Measurements from ENCODE around the gene PANX2.
"Not testable (repeated sequence)": the region's sequence is repeated elsewhere in the genome, so short reads cannot be mapped to it uniquely, and the experiment has no call there.

Gene PANX2

GRCh38 chr22:50199829-50200460 is 29.4 kb downstream of the PANX2 start:
- no peak for DNase-seq (ENCODE audit: low spot score)

GRCh38 chr22:50200461-50201190 is 30.1 kb downstream of the PANX2 start, which contains the start of gene SELENOO:
SELENOO (plus strand) TSS chr22:50201011; CDS start chr22:50201037, 26 bp downstream.
- peak; percentile 100 for DNase-seq (ENCODE audit: low spot score)

DNA sequence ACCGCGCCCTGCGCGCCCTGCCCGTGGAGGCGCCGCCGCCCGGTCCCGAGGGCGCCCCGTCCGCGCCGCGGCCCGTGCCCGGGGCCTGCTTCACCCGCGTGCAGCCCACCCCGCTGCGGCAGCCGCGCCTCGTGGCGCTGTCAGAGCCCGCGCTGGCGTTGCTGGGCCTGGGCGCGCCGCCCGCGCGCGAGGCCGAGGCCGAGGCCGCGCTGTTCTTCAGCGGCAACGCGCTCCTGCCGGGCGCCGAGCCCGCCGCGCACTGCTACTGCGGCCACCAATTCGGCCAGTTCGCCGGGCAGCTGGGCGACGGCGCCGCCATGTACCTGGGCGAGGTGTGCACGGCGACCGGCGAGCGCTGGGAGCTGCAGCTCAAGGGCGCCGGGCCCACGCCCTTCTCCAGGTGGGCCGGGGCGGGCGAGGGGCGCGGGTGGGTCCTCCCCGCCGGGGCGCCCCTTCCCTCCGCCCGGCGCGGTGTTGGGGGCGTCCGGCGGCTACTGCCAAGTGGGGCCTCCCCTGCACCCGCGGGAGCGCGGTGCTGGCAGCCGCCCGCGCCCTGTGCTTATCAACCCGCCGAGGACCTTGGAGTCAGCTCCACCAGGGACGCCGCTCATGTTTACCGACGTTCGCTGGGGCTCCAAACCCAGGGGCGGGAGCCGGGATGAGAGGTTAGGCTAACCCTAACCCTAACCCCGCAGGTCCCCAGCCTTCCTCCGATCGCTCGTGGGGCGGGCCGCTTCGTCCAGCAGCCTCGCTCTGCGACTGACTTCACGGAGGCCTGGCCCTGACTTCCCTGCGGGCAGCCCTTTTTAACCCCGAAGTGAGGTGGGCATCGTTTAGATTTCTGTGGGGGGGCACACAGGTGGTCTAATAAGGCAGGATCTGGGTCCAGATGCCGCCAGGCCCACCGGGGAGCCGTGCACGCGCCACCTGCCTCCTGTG is 30.9 kb downstream of the PANX2 start:
- peak; percentile 67 for DNase-seq (ENCODE audit: low spot score)

DNA sequence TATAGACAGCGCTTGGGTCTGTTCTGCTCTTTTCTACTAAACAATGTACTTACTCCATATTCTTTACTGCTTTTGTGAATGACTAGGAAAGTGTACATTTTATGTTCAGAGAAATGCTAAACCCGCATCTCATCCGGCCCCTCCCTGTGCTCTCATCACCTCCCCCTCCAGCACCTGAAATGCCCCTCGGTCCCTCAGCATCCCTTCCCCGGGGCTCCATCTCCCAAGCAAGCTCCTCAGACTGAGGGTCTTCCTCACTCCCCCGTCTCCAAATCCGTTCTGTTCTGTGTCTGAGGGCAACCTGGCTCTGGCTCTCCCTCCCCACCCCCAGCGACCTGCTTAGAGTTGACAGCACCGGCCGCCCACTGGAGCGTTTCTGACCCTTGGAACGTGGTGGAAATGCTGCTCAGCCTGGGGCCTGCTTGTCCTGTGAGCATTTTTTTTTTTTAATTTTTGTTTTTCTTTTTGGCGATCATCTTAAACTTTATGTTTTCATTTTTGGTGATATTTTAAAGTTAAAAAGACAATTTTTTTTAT is 31.7 kb downstream of the PANX2 start:
- DNase-seq (ENCODE audit: low spot score), result no peak

GRCh38 chr22:50203288-50203687 is 32.8 kb downstream of the PANX2 start:
- DNase-seq (ENCODE audit: low spot score), result no peak

- no peak for DNase-seq (ENCODE audit: low spot score)
Measured at GRCh38 chr22:50204571-50204970, 34.0 kb downstream of the PANX2 start.

- not testable (repeated sequence) for DNase-seq (ENCODE audit: low spot score)
Measured at GRCh38 chr22:50204998-50205397, 34.5 kb downstream of the PANX2 start.

GRCh38 chr22:50205781-50206569 is 35.4 kb downstream of the PANX2 start:
- no peak for DNase-seq (ENCODE audit: low spot score)

DNA sequence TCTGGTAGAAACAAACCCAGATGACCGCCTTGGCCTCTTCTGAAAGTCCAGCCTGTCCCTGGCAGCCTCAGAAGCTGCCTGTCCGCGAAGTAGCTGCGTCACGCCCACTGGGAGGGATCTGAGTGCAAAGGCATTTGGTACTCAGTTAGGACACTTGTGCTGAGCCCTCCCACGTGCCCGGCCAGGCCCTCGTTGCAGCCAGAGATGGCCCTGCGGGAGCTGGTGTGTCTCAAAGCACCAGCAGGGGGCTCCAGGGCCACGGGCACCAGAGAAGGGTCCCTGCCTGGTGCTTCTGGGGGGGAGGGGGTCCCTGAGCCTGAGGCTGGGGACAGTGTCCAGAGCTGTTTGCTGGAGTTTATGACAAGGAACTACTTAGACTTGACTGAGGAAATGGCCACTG is 36.1 kb downstream of the PANX2 start:
- peak; percentile 67 for DNase-seq (ENCODE audit: low spot score)

GRCh38 chr22:50207383-50208140 is 37.0 kb downstream of the PANX2 start:
- DNase-seq (ENCODE audit: low spot score), result no peak

DNA sequence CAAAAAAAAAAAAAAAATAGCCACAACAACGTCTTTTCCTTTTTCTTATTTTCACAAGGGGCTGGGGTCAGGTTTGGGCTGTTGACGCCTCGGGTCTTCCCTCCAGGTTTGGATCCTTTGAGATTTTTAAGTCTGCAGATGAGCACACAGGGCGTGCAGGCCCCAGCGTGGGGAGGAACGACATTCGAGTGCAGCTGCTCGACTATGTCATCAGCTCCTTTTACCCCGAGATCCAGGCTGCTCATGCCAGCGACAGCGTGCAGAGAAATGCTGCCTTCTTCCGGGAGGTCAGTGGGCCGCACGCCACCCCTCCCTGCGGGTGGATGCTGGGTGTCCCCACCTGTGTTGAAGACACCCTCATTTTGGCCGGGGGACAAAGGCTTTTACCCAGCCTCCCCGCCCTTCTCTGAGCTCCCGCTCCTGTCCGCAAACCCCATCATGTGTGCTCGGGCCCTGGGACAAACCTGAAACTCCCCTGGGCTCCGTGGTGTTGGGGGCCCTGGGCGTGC is 38.0 kb downstream of the PANX2 start:
- no peak for DNase-seq (ENCODE audit: low spot score)

GRCh38 chr22:50208939-50209892 is 38.7 kb downstream of the PANX2 start:
- DNase-seq (ENCODE audit: low spot score), result no peak

GRCh38 chr22:50209893-50210292 is 39.4 kb downstream of the PANX2 start:
- DNase-seq (ENCODE audit: low spot score), result peak; percentile 89

DNA sequence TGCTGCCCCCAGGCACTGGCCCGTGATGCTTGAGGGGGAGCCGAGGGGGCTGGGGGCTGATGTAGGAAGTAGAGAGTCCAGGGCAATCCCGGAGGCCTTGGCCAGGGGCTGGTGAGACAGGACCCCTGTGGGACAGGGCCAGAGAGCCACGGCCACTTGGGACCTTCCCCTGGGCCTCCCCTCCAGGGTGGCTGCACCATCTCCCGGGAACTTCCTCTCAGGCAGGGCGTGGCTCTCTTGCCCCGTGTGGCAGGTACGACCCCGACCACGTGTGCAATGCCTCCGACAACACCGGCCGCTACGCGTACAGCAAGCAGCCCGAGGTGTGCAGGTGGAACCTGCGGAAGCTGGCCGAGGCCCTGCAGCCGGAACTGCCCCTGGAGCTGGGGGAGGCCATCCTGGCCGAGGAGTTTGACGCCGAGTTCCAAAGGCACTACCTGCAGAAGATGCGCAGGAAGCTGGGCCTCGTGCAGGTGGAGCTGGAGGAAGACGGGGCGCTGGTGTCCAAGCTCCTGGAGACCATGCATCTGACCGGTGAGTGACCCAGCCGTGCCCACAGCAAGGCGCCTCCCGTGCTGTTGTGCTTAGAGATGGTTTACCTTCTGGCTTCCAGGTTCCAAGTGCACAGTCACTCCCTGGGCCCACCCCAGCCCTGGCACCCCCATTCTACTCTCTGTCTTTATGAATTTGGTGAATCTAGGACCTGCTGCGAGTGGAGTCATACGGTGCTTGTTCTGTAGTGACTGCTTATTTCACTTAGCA is 40.0 kb downstream of the PANX2 start:
- DNase-seq (ENCODE audit: low spot score), result no peak

GRCh38 chr22:50211147-50211546 is 40.6 kb downstream of the PANX2 start:
- DNase-seq (ENCODE audit: low spot score), result no peak

DNA sequence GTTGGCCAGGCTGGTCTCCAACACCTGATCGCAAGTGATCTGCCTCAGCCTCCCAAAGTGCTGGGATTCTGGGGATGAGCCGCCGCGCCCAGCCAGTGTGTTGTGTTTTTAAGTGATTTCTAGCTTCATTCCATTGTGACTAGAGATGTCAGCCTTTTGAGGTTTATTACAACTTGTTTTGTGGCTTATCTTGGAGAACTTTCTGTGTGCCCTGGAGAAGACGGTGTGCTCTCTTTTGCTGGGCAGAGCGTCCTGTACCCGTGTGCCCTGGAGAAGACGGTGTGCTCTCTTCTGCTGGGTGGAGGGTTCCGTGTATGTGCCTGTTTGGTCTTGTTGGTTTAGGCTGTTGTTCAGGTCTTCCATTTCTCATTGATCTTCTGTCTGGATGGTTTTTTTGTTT is 42.7 kb downstream of the PANX2 start:
- DNase-seq (ENCODE audit: low spot score), result no peak

DNA sequence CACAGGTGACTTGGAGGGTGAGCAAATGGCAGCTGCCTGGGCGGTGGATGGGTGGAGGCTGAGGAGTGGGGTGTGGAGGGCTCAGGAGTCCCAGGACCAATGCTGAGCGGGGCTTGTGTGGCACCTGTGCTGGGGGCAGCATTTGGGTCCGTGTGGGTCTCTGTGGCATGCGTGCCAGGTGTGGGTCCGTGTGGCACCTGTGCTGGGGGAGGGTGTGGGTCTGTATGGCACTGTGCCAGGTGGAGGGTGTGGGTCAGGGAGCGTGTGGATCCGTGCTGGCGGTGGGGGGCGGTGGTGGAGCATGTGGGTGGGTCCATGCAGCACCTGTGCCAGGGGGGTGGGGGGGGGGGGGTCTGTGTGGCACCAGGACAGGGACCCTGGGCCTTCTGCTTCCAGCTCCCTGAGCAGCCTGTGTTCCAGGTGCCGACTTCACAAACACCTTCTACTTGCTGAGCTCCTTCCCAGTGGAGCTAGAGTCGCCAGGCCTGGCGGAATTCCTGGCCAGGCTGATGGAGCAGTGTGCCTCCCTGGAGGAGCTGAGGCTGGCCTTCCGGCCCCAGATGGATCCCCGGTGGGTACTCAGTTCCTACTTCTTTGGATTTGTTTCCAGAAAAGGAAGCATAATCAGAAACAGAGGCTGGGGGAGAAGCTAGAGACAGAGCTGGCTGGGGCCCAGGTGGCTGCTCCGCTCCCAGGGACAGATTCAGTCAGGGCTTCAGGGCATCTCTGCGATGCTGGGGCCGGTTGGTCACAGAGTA is 44.9 kb downstream of the PANX2 start:
- DNase-seq (ENCODE audit: low spot score), result no peak
